Kidney (tissue), 14 donors: ENCODE results near the gene NSD1. TPM values are rescaled to one million over a fixed set of nuclear protein-coding genes. Genes with fewer than 3 reads are reported as not detected.

ENCODE experiments used
- DNase-seq, 5 donors: peaks; one replicate each; pipeline ENCODE4 v3.0.0-alpha.2; 2013 to 2020
- FAIRE-seq: peaks from 2 replicates; lab custom pipeline; 2012; peaks lifted over from hg19 to GRCh38; lab: Jason Lieb, UNC
- H3K27ac ChIP-seq, 2 donors: one replicate each; pipeline ENCODE4 v1.7.0; 2013; ENCODE audit warnings: low read depth in 2 of 2, low read length in 2 of 2, inconsistent platforms in 1 of 2
- H3K27me3 ChIP-seq: one replicate; pipeline ENCODE4 v1.7.1; 2013; ENCODE audit warnings: low read length, inconsistent platforms; ENCODE audit not compliant: control insufficient read depth, insufficient read depth
- H3K36me3 ChIP-seq, 3 donors: one replicate each; pipeline versions ENCODE4 v1.7.0 to v1.7.1; 2013; ENCODE audit warnings: low read length in 3 of 3, control low read depth in 1 of 3, inconsistent platforms in 1 of 3; ENCODE audit not compliant: insufficient read depth in 3 of 3, control insufficient read depth in 2 of 3
- H3K4me1 ChIP-seq, 3 donors: one replicate each; pipeline versions ENCODE4 v1.7.0 to v1.7.1; 2013; ENCODE audit warnings: low read length in 3 of 3, inconsistent platforms in 1 of 3, low read depth in 1 of 3; ENCODE audit not compliant: control insufficient read depth in 2 of 3, insufficient read depth in 2 of 3
- H3K4me3 ChIP-seq, 3 donors: one replicate each; pipeline versions ENCODE4 v1.7.0 to v1.8.1; 2013; ENCODE audit warnings: low read length in 3 of 3, control low read depth in 1 of 3, inconsistent platforms in 1 of 3
- H3K9ac ChIP-seq, 3 donors: one replicate each; pipeline versions ENCODE4 v1.7.0 to v1.7.1; 2013; ENCODE audit warnings: low read length in 3 of 3, control low read depth in 1 of 3, inconsistent platforms in 1 of 3
- H3K9me3 ChIP-seq, 3 donors: one replicate each; pipeline versions ENCODE4 v1.7.0 to v1.7.1; 2013; ENCODE audit warnings: low read length in 3 of 3, control low read depth in 1 of 3, inconsistent platforms in 1 of 3; ENCODE audit not compliant: control insufficient read depth in 2 of 3, insufficient read depth in 1 of 3
- intact Hi-C: fragments of 100-400 bp; cut with DNase I; formaldehyde crosslinking; loops from one replicate; pipeline ENCODE4 v1.11.1; 2022
- polyA plus RNA-seq: library from polyadenylated mRNA; stranded (reverse); fragments of 350-450 nt; fragmentation: Illumina TruSeq; extraction: RNeasy Lipid Tissue Mini Kit (QIAGEN cat#74804); gene quantifications from one replicate; pipeline ENCODE4 v1.2.3, GENCODE V29; 2014; ENCODE audit warnings: low read depth, low replicate concordance; ENCODE audit not compliant: insufficient read depth
- total RNA-seq: library from RNA; stranded (reverse); fragmentation: NEBNext Ultra II Directional; extraction: Animal tissue kit (Norgen Biotek cat#: 25700); gene quantifications from one replicate; pipeline ENCODE4 v1.2.1, GENCODE V29; 2021
- TF ChIP-seq, protein P1 (sequence below): IDR thresholded peaks from 3 replicates; pipeline ENCODE4 v1.5.1; 2012; ENCODE audit warnings: mild to moderate bottlenecking, moderate library complexity, borderline replicate concordance; ENCODE audit not compliant: insufficient read depth; ENCODE audit errors: extremely low read depth
- donor health status: control.
- donor health status: control.
- donor health status: control.
- donor health status: control.
- donor health status: control.
- donor health status: DM: yes; HTN: yes; CAD: no.
- donor health status: Normal renal cell carcinoma (clear cell type).

The NSD1 gene
- total and polyA plus RNA-seq, 2 donors from 2014 or later: 6.0 to 99.1 TPM

DNA sequence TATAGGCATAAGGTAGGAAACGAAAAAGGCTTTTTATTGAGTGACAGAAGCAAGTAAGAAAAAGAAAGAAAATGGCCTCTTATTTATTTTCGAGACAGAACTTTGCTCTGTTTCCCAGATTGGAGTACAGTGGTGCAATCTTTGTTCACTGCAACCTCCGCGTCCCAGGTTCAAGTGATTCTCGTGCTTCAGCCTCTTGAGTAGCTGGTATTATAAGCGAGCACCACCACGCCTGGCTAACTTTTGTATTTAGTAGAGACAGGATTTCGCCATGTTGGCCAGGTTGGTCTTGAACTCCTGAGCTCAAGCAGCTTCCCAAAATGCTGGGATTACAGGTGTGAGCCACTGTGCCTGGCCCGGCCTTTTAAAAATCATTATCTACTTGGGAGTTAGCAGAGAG, 70.7 kb downstream of the NSD1 start:
- no peaks in the 10 kb centered on the region for H3K4me1 ChIP-seq
- no peak for FAIRE-seq
- no peak for DNase-seq
- H3K9me3 ChIP-seq: no peaks in the 10 kb centered on the region
- H3K27me3 ChIP-seq: no peaks in the 10 kb centered on the region
- H3K4me3 ChIP-seq: no peak overlapping the region
- no peak overlapping the region for H3K9ac ChIP-seq
- H3K36me3 ChIP-seq: peaks cover 9 to 18% (median 13%) of the 10 kb centered on the region in 3 donors
- H3K27ac ChIP-seq: no peak overlapping the region
- TF ChIP-seq, protein P1, sequence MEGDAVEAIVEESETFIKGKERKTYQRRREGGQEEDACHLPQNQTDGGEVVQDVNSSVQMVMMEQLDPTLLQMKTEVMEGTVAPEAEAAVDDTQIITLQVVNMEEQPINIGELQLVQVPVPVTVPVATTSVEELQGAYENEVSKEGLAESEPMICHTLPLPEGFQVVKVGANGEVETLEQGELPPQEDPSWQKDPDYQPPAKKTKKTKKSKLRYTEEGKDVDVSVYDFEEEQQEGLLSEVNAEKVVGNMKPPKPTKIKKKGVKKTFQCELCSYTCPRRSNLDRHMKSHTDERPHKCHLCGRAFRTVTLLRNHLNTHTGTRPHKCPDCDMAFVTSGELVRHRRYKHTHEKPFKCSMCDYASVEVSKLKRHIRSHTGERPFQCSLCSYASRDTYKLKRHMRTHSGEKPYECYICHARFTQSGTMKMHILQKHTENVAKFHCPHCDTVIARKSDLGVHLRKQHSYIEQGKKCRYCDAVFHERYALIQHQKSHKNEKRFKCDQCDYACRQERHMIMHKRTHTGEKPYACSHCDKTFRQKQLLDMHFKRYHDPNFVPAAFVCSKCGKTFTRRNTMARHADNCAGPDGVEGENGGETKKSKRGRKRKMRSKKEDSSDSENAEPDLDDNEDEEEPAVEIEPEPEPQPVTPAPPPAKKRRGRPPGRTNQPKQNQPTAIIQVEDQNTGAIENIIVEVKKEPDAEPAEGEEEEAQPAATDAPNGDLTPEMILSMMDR: no peak
- intact Hi-C loops: no loop called here

- intact Hi-C loops: no loop called here
- H3K27ac ChIP-seq: no peak overlapping the region
- H3K36me3 ChIP-seq: peaks cover 13 to 37% (median 32%) of the 10 kb centered on the region in 3 donors
- H3K9me3 ChIP-seq: no peaks in the 10 kb centered on the region
- no peaks in the 10 kb centered on the region for H3K27me3 ChIP-seq
- TF ChIP-seq, protein P1: no peak
- H3K4me1 ChIP-seq: no peaks in the 10 kb centered on the region
- DNase-seq (no peak), FAIRE-seq (no peak)
- H3K4me3 ChIP-seq: no peak overlapping the region
- H3K9ac ChIP-seq: no peak overlapping the region
Measured at GRCh38 chr5:177209610-177210009, 76.0 kb downstream of the NSD1 start.

- intact Hi-C loops: no loop called here
- TF ChIP-seq, protein P1: no peak
- DNase-seq (no peak), FAIRE-seq (no peak)
- Histone ChIP-seq H3K27ac (no peak overlapping the region), H3K9ac (no peak overlapping the region), H3K27me3 (no peaks in the 10 kb centered on the region), H3K36me3 (peaks cover 13 to 37% (median 33%) of the 10 kb centered on the region in 3 donors), H3K4me3 (no peak overlapping the region), H3K4me1 (no peaks in the 10 kb centered on the region), H3K9me3 (no peaks in the 10 kb centered on the region)
Measured at GRCh38 chr5:177212242-177212641, 78.7 kb downstream of the NSD1 start.

DNA sequence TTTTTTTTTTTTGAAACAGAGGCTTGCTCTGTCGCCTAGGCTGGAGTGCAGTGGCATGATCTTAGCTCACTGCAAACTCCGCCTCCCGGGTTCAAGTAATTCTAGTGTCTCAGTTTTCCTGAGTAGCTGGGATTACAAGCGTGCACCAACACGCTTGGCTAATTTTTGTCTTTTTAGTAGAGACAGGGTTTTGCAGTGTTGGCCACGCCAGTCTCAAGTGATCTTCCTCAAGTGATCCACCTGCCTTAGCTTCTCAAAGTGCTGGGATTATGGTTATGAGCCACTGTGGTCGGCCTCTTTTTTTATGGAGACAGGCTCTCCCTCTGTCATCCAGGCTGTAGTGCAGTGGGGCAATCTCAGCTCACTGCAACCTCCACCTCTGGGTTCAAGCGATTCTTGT, 87.0 kb downstream of the NSD1 start:
- Histone ChIP-seq H3K27ac (no peak overlapping the region), H3K27me3 (no peaks in the 10 kb centered on the region), H3K9ac (no peak overlapping the region), H3K36me3 (peaks cover 0 to 7% (median 2%) of the 10 kb centered on the region in 3 donors), H3K4me3 (no peak overlapping the region), H3K4me1 (no peaks in the 10 kb centered on the region), H3K9me3 (no peaks in the 10 kb centered on the region)
- TF ChIP-seq, protein P1: no peak
- intact Hi-C loops: no loop called here
- no peak for FAIRE-seq
- no peak for DNase-seq
